ENCODE measurements around the gene PIK3R4. TPM values are rescaled to one million over a fixed set of nuclear protein-coding genes. Genes with fewer than 3 reads are reported as not detected.

Gene PIK3R4
- total RNA-seq, 1 experiment from 2014 or later, result 43.4 TPM

DNA sequence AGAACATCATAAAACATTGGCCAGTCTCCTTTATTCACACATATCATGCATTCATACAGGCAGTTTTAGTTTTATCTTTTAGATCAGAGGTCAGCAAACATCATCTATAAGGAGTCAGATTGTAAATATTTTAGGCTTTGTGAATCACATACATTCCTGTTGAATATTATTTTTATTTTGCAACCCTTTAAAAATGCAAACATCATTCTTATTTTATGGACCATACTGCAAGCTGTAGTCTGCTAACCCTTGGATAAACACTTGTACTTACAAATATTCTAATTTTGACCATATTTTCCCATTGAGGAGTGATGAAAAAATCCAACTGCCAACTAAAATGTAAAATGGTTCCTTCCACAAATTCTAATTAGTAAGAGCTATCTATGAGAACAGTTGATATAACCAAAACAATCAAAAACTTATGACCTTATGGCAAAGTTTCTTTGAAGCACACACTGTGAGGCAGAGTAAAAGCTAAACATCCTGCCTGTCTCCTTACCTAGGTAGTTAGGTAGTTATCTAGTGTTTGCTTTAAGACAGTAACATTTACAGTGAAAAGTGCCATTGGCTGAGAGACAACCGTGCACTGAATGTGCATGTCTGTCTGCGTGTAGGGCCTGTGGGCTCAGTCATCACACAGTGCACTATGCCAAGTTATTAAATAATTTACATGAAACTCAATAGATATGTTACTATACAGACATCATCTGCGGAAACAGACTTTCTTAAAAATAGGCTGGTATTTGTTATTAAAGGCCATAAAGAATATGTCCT is 57.7 kb downstream of the PIK3R4 start:
- DNase-seq, result no peak
- Histone ChIP-seq H3K9me3 (replicated peaks) (no peaks in the 10 kb centered on the region), H3K27me3 (no peaks in the 10 kb centered on the region), H3K27ac (no peak overlapping the region), H3K4me1 (no peaks in the 10 kb centered on the region), H3K4me3 (no peak overlapping the region), H3K36me3 (peaks cover 9% of the 10 kb centered on the region; the same call in 1 of the 2 replicates)

DNA sequence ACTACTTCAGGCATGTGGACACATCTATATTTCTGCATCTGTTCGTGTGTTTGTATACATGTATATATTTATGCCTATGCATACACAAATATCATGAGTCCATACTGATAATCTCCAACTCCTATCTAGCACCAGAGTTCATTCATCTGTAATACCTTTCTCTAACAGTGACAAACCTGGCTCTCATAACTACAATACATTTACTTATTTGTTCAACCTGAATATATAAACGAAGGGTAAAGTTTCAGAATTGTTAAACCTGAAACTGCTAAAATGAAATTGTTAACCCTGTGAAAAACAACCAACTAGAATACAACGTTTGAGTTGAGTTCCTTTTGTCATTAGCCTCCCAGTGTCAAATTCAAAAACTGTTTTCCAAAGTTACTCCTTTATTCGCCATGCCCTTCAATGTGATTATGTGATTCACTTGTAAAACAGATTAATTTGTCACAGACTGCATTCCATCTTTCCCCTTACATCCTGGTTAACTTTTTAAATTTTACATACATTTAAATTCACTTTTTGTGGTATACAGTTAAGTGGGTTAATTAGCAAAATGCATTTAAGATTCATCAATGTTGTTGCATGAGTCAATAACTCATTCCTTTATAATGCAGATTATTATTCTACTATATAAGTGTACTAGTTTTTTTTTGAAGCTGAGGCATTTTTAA is 58.5 kb downstream of the PIK3R4 start:
- Histone ChIP-seq H3K4me1 (no peaks in the 10 kb centered on the region), H3K4me3 (no peak overlapping the region), H3K27me3 (no peaks in the 10 kb centered on the region), H3K9me3 (replicated peaks) (no peaks in the 10 kb centered on the region), H3K27ac (no peak overlapping the region), H3K36me3 (peaks cover 12% of the 10 kb centered on the region; the same call in 1 of the 2 replicates)
- no peak for DNase-seq

DNA sequence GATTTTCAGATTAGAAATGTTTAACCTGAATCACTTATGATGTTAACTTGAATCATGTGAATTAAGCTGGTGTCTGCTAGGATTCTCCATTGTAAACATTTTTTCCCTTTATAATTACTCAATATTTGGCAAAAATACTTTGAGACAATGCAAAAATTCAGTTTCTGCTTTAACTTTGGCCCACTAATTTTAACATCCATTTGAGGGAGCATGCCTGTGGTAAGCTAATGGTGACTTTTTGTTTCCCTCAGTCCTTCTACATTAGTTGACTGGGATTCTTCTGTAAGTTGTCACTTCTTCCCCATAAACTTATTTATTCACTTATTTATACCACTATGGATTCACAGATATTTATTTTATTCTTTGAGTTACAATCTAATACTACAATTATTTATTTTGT is 59.3 kb downstream of the PIK3R4 start:
- Histone ChIP-seq H3K27ac (no peak overlapping the region), H3K27me3 (no peaks in the 10 kb centered on the region), H3K4me3 (no peak overlapping the region), H3K4me1 (no peaks in the 10 kb centered on the region), H3K9me3 (replicated peaks) (no peaks in the 10 kb centered on the region), H3K36me3 (peaks cover 19% of the 10 kb centered on the region; the same call in 1 of the 2 replicates)
- no peak for DNase-seq

- Histone ChIP-seq H3K27ac (no peak overlapping the region), H3K4me3 (no peak overlapping the region), H3K27me3 (no peaks in the 10 kb centered on the region), H3K9me3 (replicated peaks) (no peaks in the 10 kb centered on the region), H3K4me1 (no peaks in the 10 kb centered on the region), H3K36me3 (peaks cover 23% of the 10 kb centered on the region; the same call in 1 of the 2 replicates)
- no peak for DNase-seq
Observed at GRCh38 chr3:130686833-130687232, 59.8 kb downstream of the PIK3R4 start.

GRCh38 chr3:130682131-130682530 is 64.5 kb downstream of the PIK3R4 start:
- peaks cover 35% of the 10 kb centered on the region for H3K36me3 ChIP-seq
- H3K27ac ChIP-seq, result no peak overlapping the region
- H3K27me3 ChIP-seq, result no peaks in the 10 kb centered on the region
- no peak overlapping the region for H3K4me3 ChIP-seq
- peaks cover 18% of the 10 kb centered on the region for H3K4me1 ChIP-seq
- no peak for DNase-seq
- no peaks in the 10 kb centered on the region for H3K9me3 ChIP-seq (replicated peaks)

- no peaks in the 10 kb centered on the region for H3K27me3 ChIP-seq
- H3K4me1 ChIP-seq, result peaks cover 18% of the 10 kb centered on the region
- no peaks in the 10 kb centered on the region for H3K9me3 ChIP-seq (replicated peaks)
- no peak overlapping the region for H3K4me3 ChIP-seq
- peaks cover 42% of the 10 kb centered on the region for H3K36me3 ChIP-seq
- DNase-seq, result peak; percentile 43 to 45
- H3K27ac ChIP-seq, result no peak overlapping the region
Observed at GRCh38 chr3:130679218-130679617, 67.4 kb downstream of the PIK3R4 start.

DNA sequence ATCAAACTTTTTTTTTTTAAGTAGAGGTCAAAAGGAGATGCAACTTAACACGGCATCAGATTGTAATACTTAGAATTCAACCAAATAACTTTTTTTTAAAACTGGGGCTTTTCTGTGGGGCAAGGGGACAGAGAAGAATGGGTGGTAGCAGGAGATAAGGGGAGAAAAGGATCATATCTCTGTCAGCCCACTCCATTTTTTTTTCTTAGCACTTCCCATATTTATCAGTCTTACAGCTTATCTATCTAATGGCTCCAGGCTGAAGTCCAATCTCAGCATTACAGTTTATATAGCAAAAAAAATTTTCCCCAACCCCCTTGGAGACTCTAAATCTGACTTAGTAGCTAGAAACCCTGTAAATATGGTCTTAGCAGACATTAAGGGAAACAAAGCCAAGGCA is 69.3 kb downstream of the PIK3R4 start:
- Histone ChIP-seq H3K36me3 (peaks cover 29% of the 10 kb centered on the region), H3K27ac (no peak overlapping the region), H3K27me3 (no peaks in the 10 kb centered on the region), H3K4me1 (peaks cover 18% of the 10 kb centered on the region), H3K9me3 (replicated peaks) (no peaks in the 10 kb centered on the region), H3K4me3 (no peak overlapping the region)
- no peak for DNase-seq

- Histone ChIP-seq H3K27ac (no peak overlapping the region), H3K9me3 (replicated peaks) (no peaks in the 10 kb centered on the region), H3K4me1 (no peaks in the 10 kb centered on the region), H3K27me3 (no peaks in the 10 kb centered on the region), H3K4me3 (no peak overlapping the region), H3K36me3 (peaks cover 7% of the 10 kb centered on the region; the same call in 1 of the 2 replicates)
- DNase-seq, result no peak
Observed at GRCh38 chr3:130671545-130672312, 74.9 kb downstream of the PIK3R4 start.

DNA sequence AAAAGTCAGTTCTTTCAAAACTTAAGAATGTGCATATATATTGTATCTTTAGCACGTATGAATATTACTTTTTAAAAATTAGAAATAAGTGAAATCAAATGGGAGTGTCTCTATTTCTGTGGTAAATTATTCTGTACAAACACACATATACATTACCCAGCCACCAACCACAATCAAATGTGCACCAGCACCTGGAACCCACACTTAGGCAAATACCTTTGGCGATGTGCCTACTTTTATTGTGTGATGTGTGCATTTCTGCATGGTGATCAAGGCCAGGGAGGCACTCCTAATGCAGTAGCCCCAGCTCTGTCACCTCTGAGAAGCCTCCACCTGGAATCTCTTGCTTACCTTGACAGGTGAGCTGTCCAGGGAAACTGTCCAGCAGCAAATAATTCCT is 76.9 kb downstream of the PIK3R4 start:
- Histone ChIP-seq H3K9me3 (replicated peaks) (no peaks in the 10 kb centered on the region), H3K27me3 (no peaks in the 10 kb centered on the region), H3K4me1 (no peaks in the 10 kb centered on the region; the same call in 1 of the 2 replicates), H3K36me3 (no peaks in the 10 kb centered on the region), H3K27ac (no peak overlapping the region), H3K4me3 (no peak overlapping the region)
- DNase-seq, result no peak

GRCh38 chr3:130663092-130663491 is 83.5 kb downstream of the PIK3R4 start:
- H3K36me3 ChIP-seq, result no peaks in the 10 kb centered on the region
- peaks cover 31% of the 10 kb centered on the region for H3K4me1 ChIP-seq
- H3K27me3 ChIP-seq, result no peaks in the 10 kb centered on the region
- no peak overlapping the region for H3K27ac ChIP-seq
- H3K9me3 ChIP-seq (replicated peaks), result no peaks in the 10 kb centered on the region
- H3K4me3 ChIP-seq, result no peak overlapping the region
- no peak for DNase-seq

DNA sequence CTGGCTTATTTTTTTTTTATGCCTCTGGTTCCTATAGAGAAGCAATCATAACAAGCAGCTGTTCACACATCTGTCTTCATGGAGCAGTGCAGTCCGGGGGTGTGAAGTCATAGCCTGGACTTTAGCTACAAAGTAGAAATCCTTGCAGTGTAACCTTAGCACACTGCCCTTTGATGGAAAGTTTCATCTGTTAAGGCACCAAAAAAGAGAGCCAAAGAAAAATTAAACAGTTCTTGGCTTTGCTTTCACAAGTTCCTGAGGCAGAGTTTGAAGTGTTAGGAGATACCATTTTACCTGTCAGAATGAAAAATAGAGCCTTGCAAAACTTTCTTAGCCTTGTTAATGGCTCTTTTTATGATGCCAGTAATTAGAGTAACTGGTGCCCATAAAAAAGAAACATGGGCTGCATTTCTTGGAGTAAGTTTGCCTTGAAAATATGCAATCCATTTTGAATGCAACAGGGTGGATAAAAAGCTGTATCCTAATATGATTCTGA is 84.1 kb downstream of the PIK3R4 start:
- no peaks in the 10 kb centered on the region for H3K9me3 ChIP-seq (replicated peaks)
- H3K27ac ChIP-seq, result no peak overlapping the region; the same call in 1 of the 2 replicates
- no peak overlapping the region for H3K4me3 ChIP-seq
- peaks cover 35% of the 10 kb centered on the region for H3K4me1 ChIP-seq
- H3K36me3 ChIP-seq, result no peaks in the 10 kb centered on the region
- DNase-seq, result peak; percentile 57 to 69
- no peaks in the 10 kb centered on the region for H3K27me3 ChIP-seq

- H3K27me3 ChIP-seq, result no peaks in the 10 kb centered on the region
- no peaks in the 10 kb centered on the region for H3K9me3 ChIP-seq (replicated peaks)
- no peaks in the 10 kb centered on the region for H3K36me3 ChIP-seq
- peaks cover 37% of the 10 kb centered on the region for H3K4me1 ChIP-seq
- DNase-seq, result no peak
- peak overlapping the region; percentile 17; the same call in 1 of the 2 replicates for H3K27ac ChIP-seq
- H3K4me3 ChIP-seq, result no peak overlapping the region
Observed at GRCh38 chr3:130661140-130661891, 85.3 kb downstream of the PIK3R4 start.

GRCh38 chr3:130659911-130660310 is 86.7 kb downstream of the PIK3R4 start:
- H3K27me3 ChIP-seq, result no peaks in the 10 kb centered on the region
- H3K9me3 ChIP-seq (replicated peaks), result no peaks in the 10 kb centered on the region
- no peaks in the 10 kb centered on the region for H3K36me3 ChIP-seq
- H3K4me3 ChIP-seq, result no peak overlapping the region
- DNase-seq, result no peak
- peaks cover 37% of the 10 kb centered on the region for H3K4me1 ChIP-seq
- peak overlapping the region; percentile 81; the same call in 1 of the 2 replicates for H3K27ac ChIP-seq

DNA sequence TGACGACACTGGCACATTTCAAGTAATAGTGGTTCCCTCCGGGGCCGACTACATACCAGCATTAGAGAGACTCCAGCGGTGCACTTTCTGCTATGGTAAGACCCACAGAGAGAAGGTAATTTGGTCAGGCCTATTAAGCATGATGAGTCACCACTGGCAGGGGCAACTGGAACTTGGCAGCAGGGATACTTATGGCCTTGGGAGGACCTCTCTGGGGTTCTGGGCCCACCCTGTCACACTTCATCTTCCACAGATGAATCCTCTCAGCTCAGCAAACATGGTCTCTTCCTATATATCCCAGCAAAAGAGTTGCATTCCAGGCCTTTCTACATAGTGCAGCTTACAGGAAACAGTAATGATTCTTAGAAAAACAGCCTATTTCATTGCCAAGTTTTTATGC is 88.0 kb downstream of the PIK3R4 start:
- peak; percentile 85 to 91 for DNase-seq
- peaks cover 37% of the 10 kb centered on the region for H3K4me1 ChIP-seq
- no peak overlapping the region for H3K4me3 ChIP-seq
- H3K36me3 ChIP-seq, result no peaks in the 10 kb centered on the region
- H3K27me3 ChIP-seq, result no peaks in the 10 kb centered on the region
- peak overlapping the region; percentile 81 for H3K27ac ChIP-seq
- no peaks in the 10 kb centered on the region for H3K9me3 ChIP-seq (replicated peaks)
